Skeletal muscle tissue (tissue), 4 donors: ENCODE measurements around the gene VAC14. TPM values are rescaled to one million over a fixed set of nuclear protein-coding genes. Genes with fewer than 3 reads are reported as not detected.

Experiments
- H3K27ac ChIP-seq: one replicate; pipeline ENCODE4 v1.7.0; 2013; ENCODE audit warnings: mild to moderate bottlenecking, low read depth, low read length, inconsistent platforms
- H3K27me3 ChIP-seq, 3 donors: one replicate each; pipeline ENCODE4 v1.7.0; 2013; ENCODE audit warnings: low read length in 3 of 3; ENCODE audit not compliant: control insufficient read depth in 3 of 3, insufficient read depth in 3 of 3
- H3K36me3 ChIP-seq, 3 donors: one replicate each; pipeline ENCODE4 v1.7.0; 2013; ENCODE audit warnings: low read length in 3 of 3; ENCODE audit not compliant: control insufficient read depth in 3 of 3, insufficient read depth in 3 of 3
- H3K4me1 ChIP-seq, 3 donors: one replicate each; pipeline ENCODE4 v1.7.0; 2013; ENCODE audit warnings: low read length in 3 of 3, mild to moderate bottlenecking in 3 of 3; ENCODE audit not compliant: control insufficient read depth in 3 of 3, insufficient read depth in 3 of 3
- H3K4me3 ChIP-seq, 3 donors: one replicate each; pipeline ENCODE4 v1.7.0; 2013; ENCODE audit warnings: low read length in 3 of 3
- H3K9ac ChIP-seq, 3 donors: one replicate each; pipeline ENCODE4 v1.7.0; 2013; ENCODE audit warnings: low read length in 3 of 3, mild to moderate bottlenecking in 3 of 3, moderate library complexity in 2 of 3, low read depth in 1 of 3
- H3K9me3 ChIP-seq, 3 donors: one replicate each; pipeline ENCODE4 v1.7.0; 2013; ENCODE audit warnings: low read length in 3 of 3; ENCODE audit not compliant: control insufficient read depth in 3 of 3
- total RNA-seq: library from RNA; depleted of rRNA; stranded (reverse); fragments of >200 nt; gene quantifications from one replicate; pipeline ENCODE4 v1.2.3, GENCODE V29; 2014
- donor health status: Osteomylitis.

The VAC14 gene
- total RNA-seq, 1 donor from 2014 or later, result 15.1 TPM

DNA sequence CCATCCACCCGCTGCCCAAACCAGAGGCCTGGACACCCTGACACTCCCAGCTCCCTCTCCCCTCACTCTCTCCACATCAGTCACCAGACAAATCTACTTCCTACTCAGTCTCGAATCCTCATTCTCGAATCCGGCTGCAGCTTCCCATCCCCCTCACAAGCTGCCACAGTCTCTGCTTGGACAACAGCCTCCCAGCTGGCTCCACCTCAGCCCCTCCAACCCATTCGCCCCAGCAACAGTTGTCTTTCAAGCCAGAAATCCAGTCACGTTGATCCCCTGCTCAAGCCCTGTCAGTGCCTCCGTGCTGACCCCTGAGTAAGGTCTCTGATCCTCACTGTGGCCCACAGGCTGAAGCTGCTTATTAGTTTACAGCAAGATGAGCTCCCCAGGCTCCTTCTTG, 70.9 kb downstream of the VAC14 start:
- H3K27me3 ChIP-seq, result no peaks in the 10 kb centered on the region
- H3K9me3 ChIP-seq, result no peaks in the 10 kb centered on the region
- peak overlapping the region; percentile 45 for H3K27ac ChIP-seq
- peaks cover 43 to 54% (median 48%) of the 10 kb centered on the region in 3 donors for H3K4me1 ChIP-seq
- H3K4me3 ChIP-seq, result no peak overlapping the region
- peaks cover 0 to 4% (median 0%) of the 10 kb centered on the region in 3 donors for H3K36me3 ChIP-seq
- no peak overlapping the region for H3K9ac ChIP-seq

DNA sequence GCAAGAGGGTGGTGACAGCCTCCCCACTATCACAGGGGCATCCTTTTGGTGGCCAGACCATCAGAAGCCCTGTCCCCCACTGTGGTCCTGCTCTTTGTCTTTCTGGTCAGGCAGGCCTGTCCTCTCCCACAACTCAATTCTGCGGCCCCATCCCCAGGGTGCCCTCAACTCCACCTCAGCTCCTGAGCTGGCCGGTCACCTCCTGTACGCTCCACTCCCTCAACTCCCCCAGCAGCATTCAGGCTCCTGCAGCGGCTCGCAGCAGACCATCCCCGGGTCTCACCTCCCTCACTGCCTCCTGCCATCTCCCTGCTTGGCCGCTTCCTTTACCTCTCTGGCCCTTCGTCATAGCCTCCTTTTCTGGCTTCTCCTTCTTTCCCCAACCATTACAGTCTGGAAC, 71.7 kb downstream of the VAC14 start:
- H3K27ac ChIP-seq, result no peak overlapping the region
- H3K4me3 ChIP-seq, result no peak overlapping the region
- no peaks in the 10 kb centered on the region for H3K9me3 ChIP-seq
- H3K9ac ChIP-seq, result no peak overlapping the region
- no peaks in the 10 kb centered on the region for H3K27me3 ChIP-seq
- H3K36me3 ChIP-seq, result peaks cover 0 to 4% (median 0%) of the 10 kb centered on the region in 3 donors
- H3K4me1 ChIP-seq, result peaks cover 41 to 57% (median 50%) of the 10 kb centered on the region in 3 donors

DNA sequence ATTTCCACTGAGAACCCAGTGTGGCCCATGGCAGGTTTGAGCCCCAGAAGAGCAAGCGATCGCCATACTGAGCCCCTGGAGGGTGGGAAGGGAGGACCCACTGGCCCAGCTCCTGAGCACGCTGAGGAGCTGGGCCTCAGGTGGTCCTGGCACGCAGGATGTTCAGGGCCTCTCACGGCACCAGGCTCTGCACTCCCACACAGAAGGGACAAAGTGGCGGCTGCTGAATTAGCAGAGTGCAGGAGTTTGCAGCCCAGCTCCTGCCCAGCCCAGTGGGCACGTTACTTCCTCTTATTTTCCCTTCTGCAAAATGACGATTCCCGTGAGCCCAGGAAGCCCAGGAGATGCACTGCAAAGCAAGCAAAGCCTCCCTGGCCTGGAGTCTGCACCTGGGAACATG, 72.8 kb downstream of the VAC14 start:
- Histone ChIP-seq H3K36me3 (peaks cover 0 to 6% (median 0%) of the 10 kb centered on the region in 3 donors), H3K4me1 (peaks cover 41 to 54% (median 50%) of the 10 kb centered on the region in 3 donors), H3K27ac (no peak overlapping the region), H3K9ac (no peak overlapping the region), H3K9me3 (no peaks in the 10 kb centered on the region), H3K4me3 (no peak overlapping the region), H3K27me3 (no peaks in the 10 kb centered on the region)

GRCh38 chr16:70726892-70727361, 74.0 kb downstream of the VAC14 start:
- H3K4me1 ChIP-seq, result peaks cover 41 to 54% (median 50%) of the 10 kb centered on the region in 3 donors
- H3K27me3 ChIP-seq, result no peaks in the 10 kb centered on the region
- H3K27ac ChIP-seq, result peak overlapping the region; percentile 89

GRCh38 chr16:70725912-70726828, 74.8 kb downstream of the VAC14 start:
- Histone ChIP-seq H3K9ac (peak overlapping the region; percentile 54 to 77 (median 71)), H3K9me3 (no peaks in the 10 kb centered on the region), H3K27ac (peak overlapping the region; percentile 89), H3K4me3 (peak overlapping the region; percentile 9 to 41 (median 30)), H3K27me3 (no peaks in the 10 kb centered on the region), H3K36me3 (peaks cover 0 to 7% (median 0%) of the 10 kb centered on the region in 3 donors), H3K4me1 (peaks cover 40 to 52% (median 46%) of the 10 kb centered on the region in 3 donors)

More at GRCh38 chr16:70726892-70727361, 74.0 kb downstream of the VAC14 start:
- Histone ChIP-seq H3K9ac (peak overlapping the region in 1 of 3 donors; percentile 77), H3K36me3 (peaks cover 0 to 6% (median 0%) of the 10 kb centered on the region in 3 donors), H3K9me3 (no peaks in the 10 kb centered on the region), H3K4me3 (no peak overlapping the region)

DNA sequence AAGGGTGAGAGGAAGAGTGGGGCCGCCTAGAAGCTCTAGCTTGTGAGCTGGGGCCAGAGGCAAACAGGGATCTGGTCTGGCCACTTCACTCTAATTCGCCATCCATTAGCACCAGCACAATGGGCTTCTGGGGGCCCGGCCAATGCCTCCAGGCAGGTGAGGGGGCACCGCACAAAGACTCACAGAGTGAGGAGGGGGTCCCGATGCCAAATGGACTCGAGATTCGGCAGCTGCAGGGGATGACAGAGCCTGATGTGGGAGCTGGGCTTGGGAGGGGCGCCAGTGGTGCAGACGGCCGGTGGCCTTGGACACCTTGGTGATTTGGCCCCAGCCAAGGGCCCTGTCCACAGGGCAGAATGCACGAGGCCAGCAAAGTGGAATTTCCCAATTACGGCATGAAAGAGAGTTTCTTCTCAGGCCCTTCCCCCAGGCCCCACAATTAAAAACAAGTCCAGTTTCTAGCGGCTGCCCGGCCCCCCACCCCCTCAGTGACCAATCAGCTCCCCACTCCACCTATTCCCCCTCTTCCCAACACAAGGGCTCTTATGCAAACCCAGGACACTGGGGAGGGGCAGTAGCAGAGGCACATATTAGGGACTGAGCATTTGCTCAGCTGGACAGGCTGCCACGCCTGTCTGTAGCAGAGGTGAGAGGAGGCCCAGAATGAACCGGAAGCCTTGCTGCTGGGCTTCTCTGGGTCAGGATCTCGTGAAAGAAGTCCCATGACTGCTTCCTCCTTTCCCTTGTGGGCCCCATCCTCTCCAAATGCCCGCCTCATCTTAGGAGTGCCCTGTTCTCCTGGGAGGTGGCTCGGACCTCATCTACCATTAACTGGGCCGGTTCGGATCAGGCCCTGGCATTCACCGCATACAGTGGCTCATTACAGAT, 75.7 kb downstream of the VAC14 start:
- no peaks in the 10 kb centered on the region for H3K9me3 ChIP-seq
- peak overlapping the region; percentile 89 for H3K27ac ChIP-seq
- H3K27me3 ChIP-seq, result no peaks in the 10 kb centered on the region
- peaks cover 0 to 9% (median 1%) of the 10 kb centered on the region in 3 donors for H3K36me3 ChIP-seq
- peaks cover 31 to 43% (median 37%) of the 10 kb centered on the region in 3 donors for H3K4me1 ChIP-seq
- peak overlapping the region; percentile 54 to 77 (median 71) for H3K9ac ChIP-seq
- peak overlapping the region; percentile 9 to 30 (median 29) for H3K4me3 ChIP-seq

- Histone ChIP-seq H3K27me3 (no peaks in the 10 kb centered on the region), H3K4me1 (peaks cover 29 to 39% (median 33%) of the 10 kb centered on the region in 3 donors), H3K9me3 (no peaks in the 10 kb centered on the region), H3K4me3 (no peak overlapping the region), H3K36me3 (peaks cover 3 to 10% (median 4%) of the 10 kb centered on the region in 3 donors), H3K9ac (peak overlapping the region in 1 of 3 donors; percentile 28), H3K27ac (peak overlapping the region; percentile 89)
These were observed 76.6 kb downstream of the VAC14 start for GRCh38 chr16:70724146-70725023.

DNA sequence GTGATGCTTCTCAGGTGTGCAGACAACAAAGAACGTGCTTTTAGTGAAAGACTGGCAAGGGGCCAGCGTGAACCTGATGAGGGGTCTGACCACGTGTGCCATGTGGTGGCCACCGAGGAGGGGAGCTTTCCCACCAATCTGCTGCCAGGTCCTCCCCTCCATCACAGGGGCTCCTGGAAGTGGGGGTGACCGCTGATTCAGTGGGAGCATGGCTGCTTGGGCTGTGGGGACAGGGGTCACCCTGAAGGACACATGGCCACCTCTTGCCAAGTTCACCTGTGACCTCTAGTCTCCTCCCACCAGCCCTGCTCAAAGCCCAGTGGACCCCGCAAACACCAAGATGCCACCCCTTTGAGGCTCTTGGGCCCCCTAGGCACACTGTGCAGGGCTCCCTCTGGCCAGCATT, 77.2 kb downstream of the VAC14 start:
- Histone ChIP-seq H3K9ac (no peak overlapping the region), H3K4me1 (peaks cover 29 to 39% (median 33%) of the 10 kb centered on the region in 3 donors), H3K27ac (no peak overlapping the region), H3K4me3 (no peak overlapping the region), H3K9me3 (no peaks in the 10 kb centered on the region), H3K27me3 (no peaks in the 10 kb centered on the region), H3K36me3 (peaks cover 3 to 8% (median 4%) of the 10 kb centered on the region in 3 donors)
